Subcutaneous adipose tissue (tissue), 4 donors: ENCODE results near the gene PYGB. TPM values are rescaled to one million over a fixed set of nuclear protein-coding genes. Genes with fewer than 3 reads are reported as not detected.

ENCODE experiments used
- CTCF ChIP-seq: fragments of 450-650 bp; IDR thresholded peaks from one replicate; pipeline ENCODE4 v1.5.1; 2016; ENCODE audit warnings: low read depth, mild to moderate bottlenecking, control low read depth, antibody characterized with exemption, moderate library complexity
- total RNA-seq, 4 donors: library from RNA; depleted of rRNA; stranded (reverse); fragments of >200 nt; gene quantifications; one replicate each; pipeline ENCODE4 v1.1.0, GENCODE V29; 2016

PYGB gene
- total RNA-seq, 4 donors from 2014 or later: 99.3 to 216 (median 137) TPM

- no peak for TF ChIP-seq CTCF
Observed at GRCh38 chr20:25217161-25218108, 30.4 kb upstream of the PYGB start.

GRCh38 chr20:25218109-25218486, 29.8 kb upstream of the PYGB start:
- TF ChIP-seq CTCF: no peak

- TF ChIP-seq CTCF: no peak
Observed at GRCh38 chr20:25218492-25218891, 29.4 kb upstream of the PYGB start.

GRCh38 chr20:25219365-25219764, 28.5 kb upstream of the PYGB start:
- TF ChIP-seq CTCF: no peak

GRCh38 chr20:25220021-25220730, 27.7 kb upstream of the PYGB start:
- TF ChIP-seq CTCF: no peak

GRCh38 chr20:25220810-25221591, 26.9 kb upstream of the PYGB start:
- TF ChIP-seq CTCF: no peak
